GM12878 (cell line): ENCODE results near the gene FBXO17. TPM values are rescaled to one million over a fixed set of nuclear protein-coding genes. Genes with fewer than 3 reads are reported as not detected.
A peak's percentile ranks its signal among the peaks of the same experiment; 100 is the strongest.

Experiments
- ATF3 ChIP-seq: IDR thresholded peaks from 2 replicates; pipeline ENCODE4 v1.6.1; 2011; ENCODE audit warnings: low read depth, mild to moderate bottlenecking, low read length, moderate library complexity, borderline replicate concordance; ENCODE audit errors: extremely low read depth
- ATF7 ChIP-seq: fragments of 450-650 bp; IDR thresholded peaks from 2 replicates; pipeline ENCODE4 v1.6.1; 2016; ENCODE audit warnings: low read depth, mild to moderate bottlenecking
- ELK1 ChIP-seq: IDR thresholded peaks from 2 replicates; pipeline ENCODE4 v1.6.1; 2012; ENCODE audit warnings: low read depth, low read length, improper control_type of control experiment
- ESRRA ChIP-seq: IDR thresholded peaks from 2 replicates; pipeline ENCODE4 v1.6.1; 2012; ENCODE audit warnings: mild to moderate bottlenecking, low read length, improper control_type of control experiment
- HDAC6 ChIP-seq: fragments of 200-600 bp; sonication (generic); IDR thresholded peaks from one replicate; pipeline ENCODE4 v1.8.0; 2017; ENCODE audit warnings: antibody characterized with exemption; ENCODE audit not compliant: unreplicated experiment
- IRF3 ChIP-seq: fragments of 450-650 bp; IDR thresholded peaks from 2 replicates; pipeline ENCODE4 v1.6.1; 2014; ENCODE audit warnings: mild to moderate bottlenecking
- MLLT1 ChIP-seq: fragments of 450-650 bp; IDR thresholded peaks from 2 replicates; pipeline ENCODE4 v1.6.1; 2016; ENCODE audit warnings: mild to moderate bottlenecking
- NFYB ChIP-seq: IDR thresholded peaks from 2 replicates; pipeline ENCODE4 v1.6.1; 2011; ENCODE audit warnings: low read depth, mild to moderate bottlenecking, low read length, improper control_type of control experiment, moderate library complexity; ENCODE audit not compliant: insufficient read depth
- NR2C2 ChIP-seq: IDR thresholded peaks from 2 replicates; pipeline ENCODE4 v1.6.1; 2011; ENCODE audit warnings: borderline replicate concordance, low read depth; ENCODE audit not compliant: control insufficient read depth, insufficient read length
- PAX8 ChIP-seq: fragments of 450-650 bp; IDR thresholded peaks from 2 replicates; pipeline ENCODE4 v1.6.1; 2017; ENCODE audit warnings: mild to moderate bottlenecking, moderate library complexity
- PKNOX1 ChIP-seq: fragments of 450-650 bp; IDR thresholded peaks from 2 replicates; pipeline ENCODE4 v1.6.1; 2016; ENCODE audit warnings: mild to moderate bottlenecking
- POLR2A ChIP-seq: IDR thresholded peaks from 2 replicates; pipeline ENCODE4 v1.6.1; 2011; ENCODE audit warnings: low read depth, mild to moderate bottlenecking, low read length
- POLR2AphosphoS5 ChIP-seq: IDR thresholded peaks from 2 replicates; pipeline ENCODE4 v1.6.1; 2011; ENCODE audit warnings: mild to moderate bottlenecking, low read length, inconsistent platforms
- REST ChIP-seq: IDR thresholded peaks from 2 replicates; pipeline ENCODE4 v1.6.1; 2012; ENCODE audit warnings: mild to moderate bottlenecking, low read depth, low read length
- SMAD1 ChIP-seq: fragments of 450-650 bp; IDR thresholded peaks from 2 replicates; pipeline ENCODE4 v1.6.1; 2018; ENCODE audit warnings: mild to moderate bottlenecking, low read depth; ENCODE audit not compliant: partially characterized antibody
- STAT3 ChIP-seq: IDR thresholded peaks from 2 replicates; pipeline ENCODE4 v1.6.1; 2011; ENCODE audit warnings: low read depth, low read length, improper control_type of control experiment
- TARDBP ChIP-seq: IDR thresholded peaks from 2 replicates; pipeline ENCODE4 v1.6.1; 2016; ENCODE audit warnings: borderline replicate concordance
- TBL1XR1 ChIP-seq: IDR thresholded peaks from 2 replicates; pipeline ENCODE4 v1.6.1; 2012; ENCODE audit warnings: low read depth, low read length, improper control_type of control experiment
- ZNF274 ChIP-seq: IDR thresholded peaks from one replicate; pipeline ENCODE4 v1.8.0; 2011; ENCODE audit not compliant: insufficient read length, insufficient read depth
- polyA plus RNA-seq, 11 experiments: library from polyadenylated mRNA; depleted of rRNA in 4 of 11; unstranded in 6 of 11; stranded (reverse) in 5 of 11; fragments of >200 nt; fragmentation: Nextera tagmentation in 4 of 11; fragmentation: Illumina TruSeq in 1 of 11; extraction: Ambion mirVana in 4 of 11; extraction: Trizol in 1 of 11; gene quantifications; 1 replicate in 1 of 11; 2 replicates in 10 of 11; pipeline versions ENCODE4 v1.2.1 to v1.2.3, GENCODE V29; 2011 to 2016; ENCODE audit warnings: inconsistent platforms in 2 of 11, missing spikeins in 2 of 11, low read depth in 1 of 11
- total RNA-seq, 4 experiments: library from RNA; depleted of rRNA in 3 of 4; stranded (reverse); fragments of >200 nt in 3 of 4; fragmentation: Illumina TruSeq in 1 of 4; extraction: Trizol in 1 of 4; gene quantifications; 2 replicates each; pipeline versions ENCODE4 v1.2.1 to v1.2.3, GENCODE V29; 2013 to 2021

Gene FBXO17
- total and polyA plus RNA-seq, 10 of the 15 experiments (the other 5 are each of a cell fraction or from before 2014, with no cell fraction given): 2.2 to 11.1 (median 5.3) TPM

GRCh38 chr19:38899447-38900201 is 75.9 kb downstream of the FBXO17 start, which contains the start of the genes NFKBIB and SIRT2 (continued):
- no peak for TF ChIP-seq PAX8
- TF ChIP-seq POLR2AphosphoS5: peak; percentile 77
- TF ChIP-seq STAT3: no peak
- no peak for TF ChIP-seq ZNF274
- TF ChIP-seq REST: no peak
- TF ChIP-seq ESRRA: peak; percentile 40; the same call in 1 of the 2 replicates
- peak; percentile 67; the same call in 1 of the 2 replicates for TF ChIP-seq ELK1
- TF ChIP-seq SMAD1: no peak
- no peak for TF ChIP-seq HDAC6
- peak; percentile 52; the same call in 1 of the 2 replicates for TF ChIP-seq ATF7
- peak; percentile 79 for TF ChIP-seq POLR2A
- peak; percentile 97 for TF ChIP-seq NFYB
- TF ChIP-seq IRF3: peak; percentile 75
- peak; percentile 34; the same call in 1 of the 2 replicates for TF ChIP-seq TBL1XR1
- TF ChIP-seq NR2C2: no peak
- TF ChIP-seq PKNOX1: peak; percentile 90
- TF ChIP-seq TARDBP: peak; percentile 94
- TF ChIP-seq MLLT1: no peak
- TF ChIP-seq ATF3: peak; percentile 61; the same call in 1 of the 2 replicates
